Heart left ventricle (tissue), 16 donors: Measurements from ENCODE around the gene GAL3ST2. TPM values are rescaled to one million over a fixed set of nuclear protein-coding genes. Genes with fewer than 3 reads are reported as not detected.

ENCODE experiments used
- ATAC-seq, 4 donors: fragments of 200-7000 bp; cut with Tn5 transposase; one replicate each; pipeline ENCODE4 v1.9.1; 2020 to 2022; ENCODE audit warnings: moderate library complexity in 4 of 4, mild to moderate bottlenecking in 3 of 4, moderate number of reproducible peaks in 1 of 4
- DNase-seq, 5 donors: peaks; one replicate each; pipeline ENCODE4 v3.0.0-alpha.2; 2020
- H3K27ac ChIP-seq, 12 donors: fragments of 200-600 bp; sonication (generic) in 4 of 12; one replicate each; pipeline versions ENCODE4 v1.5.0 to v1.8.0; 2016 to 2022; ENCODE audit warnings: mild to moderate bottlenecking in 2 of 12
- H3K27me3 ChIP-seq, 9 donors: fragments of 200-600 bp; sonication (generic) in 2 of 9; one replicate each; pipeline versions ENCODE4 v1.5.1 to v1.8.0; 2016 to 2022; ENCODE audit warnings: mild to moderate bottlenecking in 3 of 9
- H3K36me3 ChIP-seq, 9 donors: fragments of 200-600 bp; sonication (generic) in 2 of 9; one replicate each; pipeline versions ENCODE4 v1.5.0 to v1.8.0; 2018 to 2022; ENCODE audit warnings: mild to moderate bottlenecking in 2 of 9
- H3K4me1 ChIP-seq, 12 donors: fragments of 200-600 bp; sonication (generic) in 4 of 12; one replicate each; pipeline versions ENCODE4 v1.5.0 to v1.8.0; 2016 to 2022; ENCODE audit warnings: mild to moderate bottlenecking in 3 of 12
- H3K4me3 ChIP-seq, 12 donors: fragments of 200-600 bp; sonication (generic) in 4 of 12; one replicate each; pipeline versions ENCODE4 v1.5.0 to v1.8.0; 2017 to 2022; ENCODE audit warnings: mild to moderate bottlenecking in 9 of 12, moderate library complexity in 4 of 12
- H3K9me3 ChIP-seq, 12 donors: fragments of 200-600 bp; sonication (generic) in 4 of 12; one replicate each; pipeline versions ENCODE4 v1.5.0 to v1.8.0; 2016 to 2022; ENCODE audit warnings: mild to moderate bottlenecking in 1 of 12
- POLR2A ChIP-seq, 2 donors: fragments of 450-650 bp; IDR thresholded peaks; one replicate each; pipeline ENCODE4 v1.6.1; 2017; ENCODE audit warnings: antibody characterized with exemption in 2 of 2, mild to moderate bottlenecking in 2 of 2, moderate library complexity in 2 of 2
- WGBS, 4 donors: extraction: QIAGEN DNeasy Blood & Tissue Kit in 2 of 4; methylation state at CpG; one replicate each; pipeline versions ENCODE4 v1.1.5 to v1.1.7; 2013 to 2018; 5-methylcytosine and 5-hydroxymethylcytosine counted together
- intact Hi-C, 10 donors: fragments of 100-400 bp; cut with DNase I; formaldehyde crosslinking; loops; one replicate each; pipeline versions ENCODE4 v1.11.1 to v1.14.2; 2022
- polyA plus RNA-seq, 2 donors: library from polyadenylated mRNA; stranded (reverse); fragments of 200-250 nt; gene quantifications; one replicate each; pipeline ENCODE4 v1.2.3, GENCODE V29; 2013
- total RNA-seq, 9 donors: library from RNA; depleted of rRNA in 2 of 9; stranded (reverse); fragments of >200 nt in 2 of 9; fragmentation: NEBNext Ultra II Directional in 3 of 9; extraction: Animal tissue kit (Norgen Biotek cat#: 25700) in 3 of 9; gene quantifications; one replicate each; pipeline versions ENCODE4 v1.1.0 to v1.2.4, GENCODE V29; 2016 to 2023
- TF ChIP-seq, protein P1 (sequence below), 12 donors: fragments of 200-600 bp; sonication (generic) in 4 of 12; IDR thresholded peaks; one replicate each; pipeline versions ENCODE4 v1.5.0 to v1.8.0; 2018 to 2022; ENCODE audit warnings: antibody characterized with exemption in 12 of 12, mild to moderate bottlenecking in 5 of 12
- donor health status: ischemic (EF 13 %, LVEDD 7.1; RV severe dilation, severe dysfunction).
- donor health status: healthy with polysubstance abuse.
- donor health status: DM: no; HTN: yes; CAD: no.
- donor health status: DM: no; HTN: no; CAD: no.
- donor health status: ischemic (EF 25% LVEDD 6.9; RV normal size, moderate dysfunction).
- donor health status: ischemic (EF 25% LVEDD 5.7; RV mildly dilated, moderate dysfunction).
- donor health status: healthy.
- donor health status: DM: yes; HTN: yes; CAD: no.
- donor health status: ischemic (EF 35%, LVEDD 5.7; RV mildly dilated, moderate dysfunction).
- donor health status: nonischemic (EF 11% LVEDD 7.7; RV severe dilation, severe dysfunction).
- donor health status: DM: yes; HTN: yes; CAD: no.
- donor health status: PGD.
- donor health status: ischemic (EF 29% LVEDD 5.4; RV normal size, mild dysfunction).
- donor health status: nonischemic (EF 23%, LVEDD 6.1; RV moderate dilation, normal function).

Gene GAL3ST2
- total and polyA plus RNA-seq, 11 donors = 0.21 to 1.7 TPM; not detected in 9

DNA sequence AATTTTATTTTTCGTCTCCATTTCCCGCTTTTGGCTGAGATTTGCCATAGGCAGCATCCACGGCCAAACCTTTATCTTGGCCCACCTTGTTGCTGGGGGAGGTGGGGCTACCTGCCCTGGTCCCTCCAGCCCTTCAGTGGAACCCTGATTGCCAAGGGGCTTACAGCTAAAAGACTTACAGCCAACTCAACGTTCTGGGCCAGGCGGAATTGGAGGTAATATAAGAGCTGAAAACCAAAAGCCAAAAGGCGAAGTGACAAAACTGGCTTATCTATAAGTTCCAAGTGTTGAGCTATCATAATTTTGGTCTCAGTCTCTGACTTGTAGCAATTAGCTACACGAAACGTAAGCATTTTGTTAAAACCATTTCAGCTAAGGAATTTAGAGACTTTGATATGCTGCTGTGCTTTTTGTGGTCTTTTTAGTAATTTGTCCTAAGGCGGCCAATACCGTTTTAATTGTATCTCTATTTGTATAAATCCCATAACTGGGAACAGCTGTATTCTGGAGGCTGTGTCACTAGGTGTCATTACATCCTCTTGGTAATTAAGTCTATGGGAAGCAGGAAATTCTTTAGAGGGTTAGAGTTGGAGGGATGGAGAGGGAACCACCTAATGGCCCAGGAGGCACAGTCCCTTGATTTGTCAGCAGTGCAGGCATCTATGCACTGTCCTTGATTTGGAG is 58.0 kb downstream of the GAL3ST2 start:
- H3K4me3 ChIP-seq = no peak overlapping the region
- TF ChIP-seq, protein P1, sequence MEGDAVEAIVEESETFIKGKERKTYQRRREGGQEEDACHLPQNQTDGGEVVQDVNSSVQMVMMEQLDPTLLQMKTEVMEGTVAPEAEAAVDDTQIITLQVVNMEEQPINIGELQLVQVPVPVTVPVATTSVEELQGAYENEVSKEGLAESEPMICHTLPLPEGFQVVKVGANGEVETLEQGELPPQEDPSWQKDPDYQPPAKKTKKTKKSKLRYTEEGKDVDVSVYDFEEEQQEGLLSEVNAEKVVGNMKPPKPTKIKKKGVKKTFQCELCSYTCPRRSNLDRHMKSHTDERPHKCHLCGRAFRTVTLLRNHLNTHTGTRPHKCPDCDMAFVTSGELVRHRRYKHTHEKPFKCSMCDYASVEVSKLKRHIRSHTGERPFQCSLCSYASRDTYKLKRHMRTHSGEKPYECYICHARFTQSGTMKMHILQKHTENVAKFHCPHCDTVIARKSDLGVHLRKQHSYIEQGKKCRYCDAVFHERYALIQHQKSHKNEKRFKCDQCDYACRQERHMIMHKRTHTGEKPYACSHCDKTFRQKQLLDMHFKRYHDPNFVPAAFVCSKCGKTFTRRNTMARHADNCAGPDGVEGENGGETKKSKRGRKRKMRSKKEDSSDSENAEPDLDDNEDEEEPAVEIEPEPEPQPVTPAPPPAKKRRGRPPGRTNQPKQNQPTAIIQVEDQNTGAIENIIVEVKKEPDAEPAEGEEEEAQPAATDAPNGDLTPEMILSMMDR (IDR thresholded peaks at IDR 0.05) = no peak
- no peak for TF ChIP-seq POLR2A (IDR thresholded peaks at IDR 0.05)
- no peaks in the 10 kb centered on the region for H3K9me3 ChIP-seq
- H3K27ac ChIP-seq = no peak overlapping the region
- H3K27me3 ChIP-seq = peaks cover 0 to 6% (median 0%) of the 10 kb centered on the region in 9 donors
- DNase-seq (no peak), ATAC-seq (no peak)
- WGBS, 4 donors = 88 to 91% (median 90%) methylated on average over 10 of the region's 10 CpGs
- intact Hi-C loops = no loop called here
- no peaks in the 10 kb centered on the region for H3K36me3 ChIP-seq
- H3K4me1 ChIP-seq = no peaks in the 10 kb centered on the region

DNA sequence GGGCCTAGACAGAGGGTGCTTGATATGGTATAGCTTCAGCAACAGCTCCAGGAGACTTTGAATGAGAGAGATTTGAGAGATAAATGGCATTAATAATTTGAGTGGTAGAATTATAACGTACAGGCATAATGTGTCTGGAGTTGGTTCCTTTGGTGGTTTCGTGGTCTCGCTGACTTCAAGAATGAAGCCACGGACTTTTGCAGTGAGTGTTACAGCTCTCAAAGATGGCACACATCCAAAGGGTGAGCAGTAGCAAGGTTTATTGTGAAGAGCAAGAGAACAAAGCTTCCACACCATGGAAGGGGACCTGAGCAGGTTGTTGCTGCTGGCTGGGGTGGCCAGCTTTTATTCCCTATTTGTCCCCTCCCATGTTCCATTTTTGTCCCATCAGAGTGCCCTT is 59.0 kb downstream of the GAL3ST2 start:
- H3K27me3 ChIP-seq = peaks cover 0 to 6% (median 0%) of the 10 kb centered on the region in 9 donors
- 79 to 95% (median 85%) methylated on average over 4 of the region's 4 CpGs for WGBS, 4 donors
- DNase-seq (no peak), ATAC-seq (no peak)
- H3K4me1 ChIP-seq = no peaks in the 10 kb centered on the region
- no peaks in the 10 kb centered on the region for H3K9me3 ChIP-seq
- TF ChIP-seq, protein P1 (IDR thresholded peaks at IDR 0.05) = no peak
- no peak for TF ChIP-seq POLR2A (IDR thresholded peaks at IDR 0.05)
- H3K27ac ChIP-seq = no peak overlapping the region
- intact Hi-C loops = no loop called here
- no peaks in the 10 kb centered on the region for H3K36me3 ChIP-seq
- H3K4me3 ChIP-seq = no peak overlapping the region

DNA sequence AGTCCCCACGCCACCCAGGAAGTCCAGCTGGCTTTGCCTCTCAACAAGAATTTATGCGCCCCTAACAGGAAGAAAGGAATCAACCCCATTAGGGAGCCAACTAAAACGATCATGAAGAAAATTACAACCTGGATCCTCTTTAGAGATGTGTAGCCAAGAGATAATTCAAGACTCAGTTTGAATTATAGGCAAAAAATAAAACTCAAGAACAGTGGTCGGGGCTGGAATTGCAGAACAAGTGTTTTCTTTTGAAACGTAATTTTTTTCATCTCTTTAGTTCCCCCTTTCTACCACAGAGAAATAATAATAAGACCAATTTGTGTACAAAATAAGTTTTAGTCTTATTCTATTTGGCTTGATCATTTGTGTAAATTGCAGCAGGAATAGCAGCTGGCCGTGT is 59.7 kb downstream of the GAL3ST2 start:
- Histone ChIP-seq H3K36me3 (no peaks in the 10 kb centered on the region), H3K9me3 (no peaks in the 10 kb centered on the region), H3K27me3 (peaks cover 0 to 6% (median 0%) of the 10 kb centered on the region in 9 donors), H3K4me1 (peaks cover 0 to 4% (median 0%) of the 10 kb centered on the region in 12 donors), H3K4me3 (no peak overlapping the region), H3K27ac (no peak overlapping the region)
- ATAC-seq (no peak), DNase-seq (no peak)
- WGBS, 4 donors = 65 to 73% (median 70%) methylated on average over 6 of the region's 6 CpGs
- TF ChIP-seq, protein P1 (IDR thresholded peaks at IDR 0.05) = peak in 1 of 12 donors; percentile 5
- TF ChIP-seq POLR2A (IDR thresholded peaks at IDR 0.05) = no peak
- intact Hi-C loops = no loop called here

- TF ChIP-seq, protein P1 (IDR thresholded peaks at IDR 0.05) = no peak
- TF ChIP-seq POLR2A (IDR thresholded peaks at IDR 0.05) = no peak
- no peaks in the 10 kb centered on the region for H3K36me3 ChIP-seq
- peaks cover 0 to 2% (median 0%) of the 10 kb centered on the region in 9 donors for H3K27me3 ChIP-seq
- H3K27ac ChIP-seq = no peak overlapping the region
- H3K9me3 ChIP-seq = no peaks in the 10 kb centered on the region
- no peak overlapping the region for H3K4me3 ChIP-seq
- intact Hi-C loops = no loop called here
- peaks cover 0 to 4% (median 0%) of the 10 kb centered on the region in 12 donors for H3K4me1 ChIP-seq
- WGBS, 4 donors = 52 to 64% (median 60%) methylated on average over 13 of the region's 13 CpGs
- DNase-seq (no peak), ATAC-seq (no peak)
Observed at GRCh38 chr2:241837197-241837965, 60.8 kb downstream of the GAL3ST2 start.
